Suppressor macrophage (primary cell): ENCODE measurements around the gene IPPK.

Experiments
- DNase-seq, 4 experiments: peaks; one replicate each; pipeline ENCODE4 v3.0.0-alpha.2; 2020 to 2022

IPPK gene

DNA sequence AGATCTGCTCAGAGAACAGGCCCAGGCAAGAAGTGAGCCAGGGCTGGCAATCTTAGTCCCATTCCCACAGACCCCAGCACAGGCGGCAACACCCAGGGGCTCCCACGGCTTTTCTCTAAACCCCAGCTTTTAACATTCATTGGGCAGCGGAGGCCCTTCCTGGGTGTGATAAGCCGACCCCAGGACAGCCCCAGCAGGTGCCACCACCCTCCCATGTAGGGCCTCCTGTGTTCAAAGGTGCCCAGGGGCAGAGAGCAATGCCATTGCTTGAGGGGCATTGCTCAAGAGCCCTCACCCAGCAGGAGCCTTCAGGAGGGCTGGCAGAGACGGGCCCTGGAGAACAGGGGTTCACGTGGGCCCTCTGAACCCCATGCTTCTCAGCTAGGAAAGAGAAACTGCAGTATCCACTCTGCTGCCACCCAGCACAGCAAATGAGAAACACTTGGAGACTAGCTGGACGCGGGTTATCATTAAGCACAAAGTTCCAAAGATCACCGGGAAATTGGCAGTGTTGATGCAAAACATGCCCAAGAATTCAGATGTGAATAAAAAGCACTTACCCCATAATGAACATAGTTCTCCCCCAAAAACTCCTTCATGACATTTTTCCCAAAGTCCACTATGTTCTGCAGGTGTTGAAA lies 13.9 kb downstream of the IPPK start:
- DNase-seq = no peak

DNA sequence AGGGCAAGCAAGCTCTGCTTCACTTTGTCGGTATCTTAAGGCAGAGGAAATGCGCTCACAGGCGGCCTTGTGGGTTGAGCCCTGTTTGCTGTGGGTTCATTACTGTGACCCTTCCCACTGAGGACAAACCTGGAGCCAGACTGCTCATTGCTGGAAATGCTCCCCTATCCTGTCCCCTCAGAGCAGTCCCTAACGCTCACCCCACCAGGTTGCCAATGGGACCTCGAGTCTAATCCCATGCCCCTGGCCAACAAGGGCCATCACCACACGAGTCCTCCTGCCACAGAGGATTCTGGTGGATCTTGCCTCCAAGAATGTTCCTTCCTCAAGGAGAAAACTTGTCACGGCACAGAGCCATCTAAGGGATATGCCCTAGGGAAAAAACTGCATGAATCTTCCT lies 14.6 kb downstream of the IPPK start:
- no peak for DNase-seq

DNA sequence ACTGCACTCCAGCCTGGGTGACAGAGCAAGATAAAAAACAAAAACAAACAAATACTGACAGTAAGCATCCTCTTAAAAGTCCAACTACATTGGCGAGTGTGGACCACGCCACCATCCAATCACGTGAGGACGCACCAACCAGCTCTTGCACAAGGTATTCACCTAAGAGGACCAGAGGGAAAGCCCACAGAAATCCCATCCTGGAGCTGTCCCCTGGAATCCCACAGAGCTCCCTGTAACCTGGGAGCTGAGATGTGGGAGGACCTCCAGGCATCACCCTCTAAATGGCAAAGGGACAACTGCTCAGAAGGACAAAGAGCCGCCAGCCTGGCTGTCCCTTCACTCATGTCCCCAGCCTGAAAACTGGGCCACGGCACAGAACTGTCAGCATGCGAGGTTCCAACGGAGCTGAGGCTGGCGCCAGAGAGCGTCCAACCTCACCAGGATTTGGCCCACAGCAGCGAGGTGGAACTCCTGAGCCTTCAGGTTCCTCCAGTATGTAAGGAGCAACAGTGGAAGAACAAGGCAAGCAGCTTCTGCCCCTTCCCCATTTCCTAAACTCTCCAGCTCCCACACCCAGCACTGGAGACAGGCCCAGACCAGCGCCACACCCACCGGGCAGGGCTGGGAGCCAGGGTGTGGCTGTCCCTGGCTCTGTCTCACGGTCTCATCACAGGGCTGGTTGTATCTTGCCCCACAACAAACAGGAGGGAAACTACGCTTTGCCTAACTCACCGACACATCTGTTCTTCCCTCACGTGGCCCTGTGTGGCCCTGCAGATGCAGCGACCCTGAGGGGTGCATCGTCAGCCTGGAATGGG lies 15.2 kb downstream of the IPPK start:
- no peak for DNase-seq

DNA sequence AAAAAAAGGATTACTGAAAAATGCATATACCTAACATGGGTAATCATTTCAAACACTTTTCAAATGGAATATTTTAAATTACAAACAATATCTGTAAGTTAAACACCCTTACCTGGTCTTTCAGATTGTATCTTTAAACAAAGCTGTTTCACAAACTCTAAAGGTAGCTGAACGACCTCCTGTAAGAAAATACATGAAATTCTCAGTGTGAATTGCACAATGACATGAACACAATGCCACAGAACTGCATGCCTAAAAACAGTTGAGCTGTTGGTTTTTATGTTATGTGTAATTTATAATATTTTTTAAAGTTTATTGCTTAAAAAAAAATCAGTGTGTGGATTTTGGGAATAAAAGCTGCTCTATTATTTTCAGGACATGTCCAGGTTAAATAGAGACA lies 17.5 kb downstream of the IPPK start:
- no peak for DNase-seq

DNA sequence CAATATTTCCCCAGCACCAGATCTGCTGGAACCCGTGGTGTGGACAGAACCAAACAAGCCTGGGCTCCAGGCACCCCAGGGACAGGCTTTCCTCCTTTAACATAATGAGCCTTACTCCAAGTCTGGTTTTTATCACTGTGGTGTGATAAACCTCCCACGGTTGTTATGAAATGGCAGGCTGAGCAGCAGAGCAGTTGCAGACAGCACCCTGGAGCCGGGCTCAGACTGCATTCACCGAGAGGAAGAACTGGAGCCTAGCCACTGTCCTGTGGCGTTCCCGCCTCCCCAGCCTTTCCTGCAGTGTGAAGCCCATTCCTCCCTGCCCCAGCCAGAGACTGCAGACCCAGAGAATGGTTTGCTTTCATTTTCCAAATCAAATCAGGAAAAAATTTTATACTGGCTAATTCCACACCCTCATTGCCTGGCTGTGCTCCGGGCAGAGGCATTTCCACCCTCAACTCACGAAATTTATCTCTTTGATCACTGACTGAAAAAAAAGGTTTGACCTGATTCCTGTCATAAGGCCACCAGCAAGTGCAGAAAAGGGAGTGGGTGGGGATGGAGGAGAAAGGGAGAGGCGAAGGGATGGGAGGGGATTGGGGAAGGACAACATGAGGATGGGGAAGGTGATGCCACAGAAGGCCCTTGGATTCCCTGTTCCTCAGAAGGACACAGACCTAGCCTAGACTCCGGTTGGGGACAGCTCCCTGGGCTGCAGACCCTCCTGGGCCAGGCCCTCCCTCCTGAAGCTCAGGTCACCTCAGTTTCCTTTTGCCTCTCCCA lies 18.9 kb downstream of the IPPK start:
- peak; percentile 8 to 69 (median 42) for DNase-seq

DNA sequence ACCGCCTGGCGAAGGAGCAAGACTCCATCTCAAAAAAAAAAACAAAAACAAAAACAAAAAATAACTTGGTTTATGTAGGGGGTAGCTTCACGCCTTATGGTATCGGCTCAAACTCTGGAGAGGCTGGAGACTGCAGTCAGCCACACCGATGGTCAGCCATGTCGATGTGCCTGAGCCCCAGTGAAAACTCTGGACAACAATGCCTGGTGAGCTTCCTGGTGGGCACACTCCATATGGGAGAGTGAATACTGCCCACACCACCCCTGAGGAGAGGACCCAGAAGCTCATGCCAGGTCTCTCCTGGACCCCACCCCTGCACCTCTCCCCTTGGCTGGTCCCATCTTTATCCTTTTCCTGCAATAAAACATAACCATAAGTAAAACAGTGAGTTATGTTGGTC lies 19.6 kb downstream of the IPPK start:
- DNase-seq = no peak

DNA sequence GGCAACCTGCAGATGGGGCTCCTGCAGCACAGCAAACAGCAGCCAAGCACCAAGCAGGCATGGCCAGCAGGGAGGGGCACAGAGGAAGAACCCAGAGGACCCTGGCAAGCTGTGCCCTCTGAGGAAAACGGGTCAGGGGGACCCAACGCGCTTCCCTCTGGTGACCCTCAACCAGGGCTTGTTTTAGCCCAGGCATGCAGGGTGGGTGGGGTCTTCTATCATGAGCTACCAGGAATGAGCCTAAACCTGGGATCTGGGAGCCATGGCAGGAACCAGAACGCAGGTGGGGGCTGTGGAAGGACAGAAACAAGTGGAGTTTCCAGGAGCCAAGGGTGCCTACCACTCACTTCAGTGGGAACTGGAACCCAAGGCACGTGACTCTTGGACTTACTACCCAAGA lies 20.9 kb downstream of the IPPK start:
- DNase-seq = no peak

DNA sequence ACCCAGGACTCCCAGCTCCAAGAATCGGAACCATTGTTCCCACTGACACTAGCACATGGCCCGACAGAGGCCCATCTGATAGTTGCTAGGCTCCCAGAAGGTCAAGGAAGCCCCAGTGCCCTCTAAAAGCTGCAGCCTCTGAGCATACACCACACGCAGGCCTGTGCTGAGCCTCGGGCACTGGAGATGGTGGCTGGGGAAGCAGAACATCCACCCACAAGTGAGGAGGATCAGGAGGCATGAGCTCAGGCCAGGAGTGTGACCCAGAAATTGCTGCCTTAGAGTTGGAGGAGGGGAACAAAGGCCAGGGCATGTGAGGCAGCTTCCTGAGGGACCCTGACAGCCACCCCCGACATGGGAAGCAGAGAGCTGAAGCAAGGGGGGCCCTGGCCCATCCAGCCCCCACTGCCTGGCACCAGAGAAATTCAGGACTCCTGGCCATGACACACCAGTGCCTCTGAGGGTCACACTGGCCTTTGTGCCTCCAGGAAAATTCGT lies 21.4 kb downstream of the IPPK start:
- peak; percentile 27 to 73 (median 43) for DNase-seq

DNA sequence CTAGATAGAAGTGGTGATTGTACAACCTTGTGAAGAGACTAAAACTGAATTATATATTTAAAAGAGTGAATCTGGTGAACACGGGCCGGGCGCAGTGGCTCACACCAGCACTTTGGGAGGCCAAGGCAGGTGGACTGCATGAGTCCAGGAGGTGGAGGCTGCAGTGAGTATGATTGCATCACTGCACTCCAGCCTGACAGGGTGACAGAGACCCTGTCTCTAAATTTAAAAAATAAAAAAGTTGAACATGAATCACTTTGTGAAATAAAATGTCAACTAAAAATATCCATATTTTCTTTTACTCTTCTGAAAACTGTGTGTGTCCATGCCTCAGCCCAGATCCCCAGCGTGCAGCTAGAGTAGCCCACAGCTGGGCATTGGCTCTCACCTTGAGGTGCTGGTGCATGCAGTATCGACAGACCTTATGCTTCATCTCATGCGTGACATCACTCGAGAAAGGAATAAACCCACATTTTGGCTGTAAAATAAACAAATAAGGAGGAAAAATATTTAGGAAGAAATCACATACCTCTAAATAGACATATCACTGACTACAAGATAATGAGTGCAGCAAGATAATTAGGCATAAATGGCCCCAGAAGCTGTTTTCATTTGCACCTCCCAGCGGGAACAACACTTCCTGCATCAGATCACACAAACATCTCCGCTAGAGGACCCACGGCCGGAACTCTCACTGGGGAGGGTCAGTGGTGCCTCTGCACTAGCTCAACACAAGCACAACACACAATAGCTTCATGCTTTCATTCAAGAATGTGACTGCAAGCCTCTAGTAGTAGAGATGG lies 22.1 kb downstream of the IPPK start:
- DNase-seq = no peak

DNA sequence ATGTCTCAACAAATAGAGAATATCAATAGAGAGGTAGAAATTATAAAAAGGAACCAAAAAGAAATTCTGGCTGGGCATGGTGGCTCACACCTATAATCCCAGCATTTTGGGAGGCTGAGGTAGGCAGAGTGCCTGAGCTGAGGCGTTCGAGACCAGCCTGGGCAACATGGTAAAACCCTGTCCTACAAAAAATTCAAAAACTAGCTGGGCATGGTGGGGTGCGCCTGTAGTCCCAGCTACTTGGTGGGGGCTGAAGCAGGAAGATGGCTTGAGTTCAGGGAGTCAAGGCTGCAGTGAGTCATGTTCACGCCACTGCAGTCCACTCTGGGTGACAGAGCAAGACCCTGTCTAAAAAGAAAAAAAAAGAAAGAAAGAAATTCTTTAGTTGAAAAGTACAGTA lies 24.9 kb downstream of the IPPK start:
- no peak for DNase-seq

DNA sequence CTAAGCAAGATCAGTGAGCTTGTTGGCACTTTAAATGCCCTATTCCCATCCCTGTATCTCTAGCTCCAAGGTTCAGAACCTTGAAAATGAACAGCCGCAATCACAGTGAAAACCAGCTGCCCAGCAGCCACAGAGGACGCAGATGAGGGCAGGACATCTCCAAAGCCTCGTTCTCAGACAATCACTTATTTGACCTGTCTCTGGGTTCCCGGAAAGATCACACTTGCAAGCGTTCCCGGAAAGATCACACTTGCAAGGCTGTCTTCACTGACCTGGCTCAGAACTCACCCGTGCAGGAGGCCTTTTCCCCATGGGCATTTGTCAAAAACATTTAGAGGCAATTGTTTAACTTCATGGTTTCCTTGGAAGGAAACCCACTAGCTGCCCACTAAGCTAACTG lies 25.7 kb downstream of the IPPK start:
- no peak for DNase-seq

DNA sequence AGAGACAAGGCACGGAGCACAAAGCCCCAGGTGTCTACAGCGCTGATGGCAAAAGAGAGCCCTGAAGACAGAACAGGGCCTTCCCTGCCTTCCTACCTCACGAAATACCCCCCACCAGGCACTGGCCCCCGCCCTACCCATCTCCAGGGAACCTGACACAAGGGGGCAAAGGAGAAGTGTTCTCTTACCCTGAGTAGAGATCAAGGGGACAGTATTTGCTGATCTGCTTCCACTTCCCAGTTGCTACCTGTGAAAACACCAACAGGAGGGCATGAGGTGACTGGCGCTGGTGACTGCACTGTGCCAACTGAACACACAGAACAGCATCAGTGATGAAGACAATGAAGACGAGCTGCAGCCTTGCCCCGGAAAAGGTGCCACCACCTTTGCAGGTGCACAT lies 27.4 kb downstream of the IPPK start:
- DNase-seq = no peak

DNA sequence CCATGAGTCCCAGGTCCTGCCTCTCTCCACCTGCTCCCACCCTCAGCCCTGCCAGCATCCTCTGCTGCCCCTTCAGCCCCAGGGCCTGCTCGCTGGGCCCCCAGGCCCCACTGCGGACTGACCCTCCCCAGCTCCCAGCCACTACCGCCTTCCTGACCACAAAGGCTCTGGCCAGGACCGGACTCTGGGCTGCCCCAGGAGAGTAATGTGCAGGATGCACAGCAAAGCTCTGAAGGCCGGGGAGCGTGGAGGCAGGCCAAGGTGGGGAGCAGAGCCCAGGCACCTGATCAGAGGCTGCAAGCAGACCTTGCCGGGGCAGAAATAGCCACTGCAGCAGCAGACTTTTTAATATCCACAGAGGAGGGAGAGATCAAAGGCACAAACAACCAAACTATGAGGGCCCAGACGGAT lies 27.9 kb downstream of the IPPK start:
- no peak for DNase-seq

DNA sequence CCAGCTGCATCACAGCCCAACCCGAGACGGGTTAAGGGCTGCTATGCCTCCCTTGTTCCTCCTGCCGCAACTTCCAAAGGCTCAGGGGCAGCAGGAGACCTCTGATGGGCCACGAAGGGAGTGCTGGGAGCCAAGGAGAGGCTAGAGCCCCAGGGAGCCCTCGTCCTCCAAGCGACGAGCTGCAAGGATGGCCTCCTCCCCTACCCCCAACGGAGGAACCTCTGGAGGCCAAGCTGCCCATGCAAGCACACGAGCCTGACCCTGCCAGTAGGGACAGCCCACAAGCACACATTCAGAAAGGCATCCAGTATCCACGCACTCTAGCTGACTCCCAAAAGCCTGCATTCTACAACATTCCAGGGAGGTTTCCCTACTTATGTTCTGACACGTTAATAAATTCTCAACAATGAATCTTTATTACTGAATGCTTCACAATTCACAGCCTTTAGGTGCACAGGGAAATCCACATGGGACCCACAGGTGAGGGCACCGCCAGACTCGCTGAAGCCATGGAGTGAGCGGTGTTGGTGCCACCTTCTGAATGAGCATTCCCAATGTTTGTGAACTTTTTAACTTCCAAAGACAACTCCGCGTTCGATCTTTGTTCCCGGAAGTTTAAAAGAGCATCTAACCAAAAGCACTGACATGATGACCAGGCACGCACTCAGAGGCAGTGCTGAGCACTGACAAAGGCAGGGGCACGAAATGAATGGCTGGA lies 28.7 kb downstream of the IPPK start:
- no peak for DNase-seq

DNA sequence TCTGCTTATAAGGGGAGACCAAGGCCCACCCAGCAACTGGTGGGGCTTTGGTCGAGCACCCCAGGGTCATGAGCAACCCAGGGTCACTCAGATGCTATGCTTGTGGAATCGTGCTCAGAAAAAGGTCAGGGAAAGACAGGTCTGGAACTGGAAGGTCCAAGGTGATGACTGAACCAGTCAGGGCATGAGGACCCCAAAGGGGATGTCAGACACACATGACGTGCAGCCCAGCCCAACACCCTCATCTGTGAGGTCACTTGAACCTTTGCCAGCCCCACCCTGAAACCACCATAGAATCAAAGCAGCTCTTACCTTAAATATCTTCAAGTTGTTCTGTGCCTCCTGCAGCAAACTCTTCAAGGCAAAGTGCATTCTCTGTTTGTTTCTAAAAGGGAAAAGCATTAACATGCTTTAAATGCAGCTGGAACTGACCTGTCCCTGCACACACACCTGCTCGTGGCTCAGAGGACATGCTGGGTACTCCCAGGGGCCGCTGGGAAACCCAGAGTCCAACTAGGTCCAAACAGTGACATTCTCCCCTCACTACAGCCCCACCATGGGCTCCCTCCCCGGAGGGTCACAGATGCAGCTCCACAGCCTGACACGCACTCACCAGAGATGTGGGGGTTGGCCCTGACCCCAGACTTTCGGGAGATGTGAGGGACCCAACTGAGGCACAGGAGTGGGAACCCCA lies 29.4 kb downstream of the IPPK start:
- DNase-seq = no peak

DNA sequence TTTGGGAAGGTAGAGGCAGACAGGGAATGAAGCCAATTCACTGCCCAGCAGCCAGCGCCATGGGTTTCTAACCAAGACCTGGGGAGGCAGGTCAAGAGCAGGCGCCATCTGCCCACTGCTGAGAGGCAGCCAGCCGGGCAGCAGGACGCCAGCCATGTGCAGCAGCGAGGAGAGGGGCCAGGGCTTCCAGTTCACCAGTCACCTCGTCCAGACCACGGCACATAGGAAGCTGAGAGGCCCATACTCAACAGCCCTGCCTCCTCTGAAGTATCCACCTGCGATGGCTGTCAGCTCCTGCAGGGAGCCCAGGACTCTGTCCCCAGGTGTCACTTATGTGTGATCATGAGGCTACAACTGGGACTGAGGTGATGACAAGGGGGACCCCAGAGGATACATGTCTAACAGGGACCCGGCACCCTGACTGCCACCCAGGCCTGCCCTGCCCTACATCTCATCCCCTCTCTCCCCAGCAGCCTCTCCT lies 30.1 kb downstream of the IPPK start:
- no peak for DNase-seq

DNA sequence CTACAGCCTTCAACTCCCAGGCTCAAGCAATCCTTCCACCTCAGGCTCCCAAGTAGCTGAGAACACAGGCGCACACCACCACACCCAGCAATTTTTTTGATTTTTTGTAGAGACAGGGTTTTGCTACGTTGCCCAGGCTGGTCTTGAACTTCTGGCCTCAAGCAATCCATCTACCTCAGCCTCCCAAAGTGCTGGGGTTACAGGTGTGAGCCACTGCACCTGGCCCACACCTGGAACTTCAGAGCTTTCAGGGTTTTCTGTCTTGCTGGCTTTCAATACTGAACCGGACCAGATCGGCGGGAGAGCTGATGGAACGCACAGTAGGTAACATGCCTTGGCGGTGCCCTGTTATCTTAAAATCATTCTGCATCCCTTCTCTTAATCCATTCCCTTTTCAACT lies 30.8 kb downstream of the IPPK start:
- DNase-seq = no peak

DNA sequence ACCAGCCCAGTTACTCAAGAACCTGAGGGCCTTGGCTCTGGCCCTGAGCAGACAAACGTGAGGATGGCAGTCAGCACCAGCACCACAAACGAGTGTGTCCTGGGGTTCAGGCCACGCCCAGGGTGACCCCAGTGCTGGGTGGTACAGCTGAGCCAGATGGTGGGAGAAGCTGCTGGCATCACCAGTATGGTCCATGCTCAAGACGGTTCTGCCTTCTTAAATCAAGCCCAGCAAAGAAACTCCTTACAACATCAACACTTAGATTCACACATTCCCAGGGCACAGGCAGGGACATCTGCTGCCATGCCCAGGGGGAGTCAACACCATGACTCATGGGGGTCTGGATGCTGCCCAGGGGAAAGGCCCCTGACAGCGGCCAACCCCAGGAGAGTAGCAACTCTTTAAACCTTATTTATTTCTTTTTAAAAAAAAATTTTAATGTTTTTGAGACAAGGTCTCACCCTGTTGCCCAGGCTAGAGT lies 31.3 kb downstream of the IPPK start:
- DNase-seq = no peak

DNA sequence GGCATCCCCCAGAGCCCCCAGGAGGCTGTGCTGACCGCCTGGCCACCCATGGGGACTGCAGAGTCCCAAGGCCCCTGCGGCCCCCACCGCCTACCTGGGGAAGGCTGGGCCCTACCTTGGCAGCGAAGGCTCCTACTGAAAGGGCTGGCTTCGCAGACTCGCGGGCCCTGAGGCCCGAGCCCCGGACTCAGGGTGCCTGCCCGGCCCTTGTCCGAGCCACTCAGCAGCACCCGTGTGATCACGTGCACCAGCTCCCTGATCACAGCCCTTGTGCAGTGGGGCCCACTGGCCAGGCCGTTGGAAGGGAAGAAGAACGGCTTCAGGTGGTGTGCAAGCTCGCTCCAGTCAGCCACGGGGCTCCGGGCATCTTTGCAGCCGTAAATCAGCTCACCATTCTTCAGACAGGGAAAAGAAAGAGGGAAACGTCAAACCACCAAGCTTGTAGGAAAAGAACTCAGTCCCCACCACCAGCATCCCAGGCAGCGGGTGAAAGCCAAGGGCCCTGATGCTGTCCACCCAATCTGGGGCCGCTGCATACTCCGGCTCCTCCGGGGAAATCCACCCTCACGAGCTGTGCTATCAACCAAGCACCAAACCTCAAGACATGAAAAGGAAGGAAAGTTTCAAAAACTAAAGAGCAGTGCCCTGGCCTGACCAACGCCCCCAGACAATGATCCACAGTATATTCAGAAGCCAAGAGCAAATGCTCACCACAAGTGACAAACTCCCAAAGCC lies 31.9 kb downstream of the IPPK start:
- no peak for DNase-seq

DNA sequence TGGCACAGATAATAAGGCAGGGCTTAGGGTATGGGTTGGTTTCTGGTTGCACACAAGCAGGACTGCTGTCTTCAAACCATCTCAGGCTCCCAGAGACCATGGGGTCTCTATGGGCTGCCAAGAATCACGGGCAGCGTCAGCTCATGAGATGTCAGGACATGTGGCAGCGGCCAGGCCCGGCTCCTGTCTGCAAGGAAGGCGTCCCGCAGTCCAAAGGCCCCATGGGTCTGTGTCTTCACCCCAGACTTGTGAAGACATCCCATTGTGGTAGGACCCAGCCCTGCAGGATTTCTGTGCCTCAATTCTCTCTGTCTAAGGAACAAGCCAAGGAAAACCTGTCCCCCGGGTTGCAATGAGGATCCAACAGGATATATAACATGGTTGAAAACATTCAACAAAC lies 32.6 kb downstream of the IPPK start:
- DNase-seq = no peak
